Lower lobe of right lung (tissue), 2 donors: Measurements from ENCODE around the gene SLC16A5. TPM values are rescaled to one million over a fixed set of nuclear protein-coding genes. Genes with fewer than 3 reads are reported as not detected.

Experiments
- ATAC-seq, 2 donors: fragments of 200-7000 bp; cut with Tn5 transposase; one replicate each; pipeline ENCODE4 v1.9.1; 2020 to 2022; ENCODE audit warnings: mild to moderate bottlenecking in 2 of 2, moderate library complexity in 2 of 2
- DNase-seq: peaks from one replicate; pipeline ENCODE4 v3.0.0-alpha.2; 2020
- H3K27ac ChIP-seq: fragments of 200-600 bp; one replicate; pipeline ENCODE4 v1.8.0; 2022
- H3K27me3 ChIP-seq: fragments of 200-600 bp; one replicate; pipeline ENCODE4 v1.8.0; 2022; ENCODE audit warnings: low read depth
- H3K36me3 ChIP-seq: fragments of 200-600 bp; one replicate; pipeline ENCODE4 v1.8.0; 2022; ENCODE audit warnings: mild to moderate bottlenecking
- H3K4me1 ChIP-seq: fragments of 200-600 bp; one replicate; pipeline ENCODE4 v1.8.0; 2022
- H3K4me3 ChIP-seq: fragments of 200-600 bp; one replicate; pipeline ENCODE4 v1.8.0; 2022; ENCODE audit warnings: mild to moderate bottlenecking
- H3K9me3 ChIP-seq: fragments of 200-600 bp; one replicate; pipeline ENCODE4 v1.8.0; 2022
- intact Hi-C: fragments of 100-400 bp; cut with DNase I; formaldehyde crosslinking; loops from one replicate; pipeline ENCODE4 v1.11.0; 2022
- total RNA-seq: library from RNA; stranded (reverse); fragmentation: NEBNext Ultra II Directional; extraction: Animal tissue kit (Norgen Biotek cat#: 25700); gene quantifications from one replicate; pipeline ENCODE4 v1.2.1, GENCODE V29; 2021
- TF ChIP-seq, protein P1 (sequence below): fragments of 200-600 bp; IDR thresholded peaks from one replicate; pipeline ENCODE4 v1.8.0; 2022; ENCODE audit warnings: antibody characterized with exemption, mild to moderate bottlenecking
- donor health status: DM: no; HTN: yes; CAD: no; lungs with severe emphysema.

Gene SLC16A5
- total RNA-seq, 1 donor from 2014 or later: 32.3 TPM

DNA sequence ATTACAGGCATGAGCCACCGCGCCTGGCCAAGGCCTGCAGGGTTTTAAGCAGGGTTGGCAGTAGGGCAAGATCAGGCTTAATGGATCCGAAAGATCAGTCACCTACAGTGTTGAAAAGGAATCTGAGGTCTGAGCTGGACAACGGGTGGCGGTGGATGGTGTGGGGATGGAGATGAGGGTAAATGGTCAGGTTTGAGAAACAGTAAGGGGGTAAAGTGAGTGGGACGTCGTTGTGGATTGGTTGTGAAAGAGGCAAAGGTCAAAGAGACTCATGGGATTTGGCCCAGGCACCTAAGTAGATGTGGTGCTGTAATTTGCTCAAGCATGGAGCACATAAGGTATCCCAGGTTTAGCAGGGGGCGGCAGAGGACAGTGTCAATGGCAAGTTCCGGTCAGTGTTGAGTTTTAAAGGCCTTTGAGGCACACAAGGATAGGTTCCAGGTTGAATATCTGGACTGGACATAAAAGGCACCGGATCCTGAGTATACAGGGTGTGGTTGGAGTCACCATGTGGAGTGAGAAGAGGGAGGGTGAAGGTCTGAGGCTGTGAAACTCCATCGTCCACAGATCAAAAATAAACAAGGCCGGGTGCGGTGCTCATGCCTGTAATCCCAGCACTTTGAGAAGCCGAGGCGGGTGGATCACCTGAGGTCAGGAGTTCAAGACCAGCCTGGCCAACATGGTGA lies 1.1 kb upstream of the SLC16A5 start:
- Histone ChIP-seq H3K4me1 (peaks cover 60% of the 10 kb centered on the region), H3K27ac (peak overlapping the region; percentile 96), H3K36me3 (no peaks in the 10 kb centered on the region), H3K9me3 (no peaks in the 10 kb centered on the region), H3K27me3 (no peaks in the 10 kb centered on the region), H3K4me3 (peak overlapping the region; percentile 74)
- DNase-seq: no peak
- TF ChIP-seq, protein P1, sequence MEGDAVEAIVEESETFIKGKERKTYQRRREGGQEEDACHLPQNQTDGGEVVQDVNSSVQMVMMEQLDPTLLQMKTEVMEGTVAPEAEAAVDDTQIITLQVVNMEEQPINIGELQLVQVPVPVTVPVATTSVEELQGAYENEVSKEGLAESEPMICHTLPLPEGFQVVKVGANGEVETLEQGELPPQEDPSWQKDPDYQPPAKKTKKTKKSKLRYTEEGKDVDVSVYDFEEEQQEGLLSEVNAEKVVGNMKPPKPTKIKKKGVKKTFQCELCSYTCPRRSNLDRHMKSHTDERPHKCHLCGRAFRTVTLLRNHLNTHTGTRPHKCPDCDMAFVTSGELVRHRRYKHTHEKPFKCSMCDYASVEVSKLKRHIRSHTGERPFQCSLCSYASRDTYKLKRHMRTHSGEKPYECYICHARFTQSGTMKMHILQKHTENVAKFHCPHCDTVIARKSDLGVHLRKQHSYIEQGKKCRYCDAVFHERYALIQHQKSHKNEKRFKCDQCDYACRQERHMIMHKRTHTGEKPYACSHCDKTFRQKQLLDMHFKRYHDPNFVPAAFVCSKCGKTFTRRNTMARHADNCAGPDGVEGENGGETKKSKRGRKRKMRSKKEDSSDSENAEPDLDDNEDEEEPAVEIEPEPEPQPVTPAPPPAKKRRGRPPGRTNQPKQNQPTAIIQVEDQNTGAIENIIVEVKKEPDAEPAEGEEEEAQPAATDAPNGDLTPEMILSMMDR: no peak
- intact Hi-C loops: no loop called here
- no peak for ATAC-seq

DNA sequence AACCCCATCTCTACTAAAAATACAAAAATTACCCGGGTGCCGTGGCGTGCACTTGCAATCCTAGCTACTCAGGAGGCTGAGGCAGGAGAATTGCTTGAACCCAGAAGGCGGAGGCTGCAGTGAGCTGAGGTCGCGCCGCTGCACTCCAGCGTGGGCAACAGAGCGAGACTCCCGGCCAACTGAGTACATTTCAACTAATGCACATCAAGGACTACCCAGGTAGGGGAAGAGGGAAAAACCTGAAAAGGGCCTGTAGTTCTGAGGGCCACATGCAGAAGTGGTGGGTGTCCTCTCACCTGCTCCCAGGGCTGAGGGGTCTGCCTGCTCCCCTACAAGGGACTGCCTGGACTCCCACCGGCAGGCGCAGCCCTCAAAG lies 584 bp upstream of the SLC16A5 start:
- peaks cover 66% of the 10 kb centered on the region for H3K4me1 ChIP-seq
- peak in 1 of 2 donors; percentile 0 for ATAC-seq
- TF ChIP-seq, protein P1: no peak
- H3K27me3 ChIP-seq: no peaks in the 10 kb centered on the region
- H3K4me3 ChIP-seq: peak overlapping the region; percentile 74
- intact Hi-C loops: no loop called here
- no peaks in the 10 kb centered on the region for H3K9me3 ChIP-seq
- no peak for DNase-seq
- peak overlapping the region; percentile 96 for H3K27ac ChIP-seq
- no peaks in the 10 kb centered on the region for H3K36me3 ChIP-seq

DNA sequence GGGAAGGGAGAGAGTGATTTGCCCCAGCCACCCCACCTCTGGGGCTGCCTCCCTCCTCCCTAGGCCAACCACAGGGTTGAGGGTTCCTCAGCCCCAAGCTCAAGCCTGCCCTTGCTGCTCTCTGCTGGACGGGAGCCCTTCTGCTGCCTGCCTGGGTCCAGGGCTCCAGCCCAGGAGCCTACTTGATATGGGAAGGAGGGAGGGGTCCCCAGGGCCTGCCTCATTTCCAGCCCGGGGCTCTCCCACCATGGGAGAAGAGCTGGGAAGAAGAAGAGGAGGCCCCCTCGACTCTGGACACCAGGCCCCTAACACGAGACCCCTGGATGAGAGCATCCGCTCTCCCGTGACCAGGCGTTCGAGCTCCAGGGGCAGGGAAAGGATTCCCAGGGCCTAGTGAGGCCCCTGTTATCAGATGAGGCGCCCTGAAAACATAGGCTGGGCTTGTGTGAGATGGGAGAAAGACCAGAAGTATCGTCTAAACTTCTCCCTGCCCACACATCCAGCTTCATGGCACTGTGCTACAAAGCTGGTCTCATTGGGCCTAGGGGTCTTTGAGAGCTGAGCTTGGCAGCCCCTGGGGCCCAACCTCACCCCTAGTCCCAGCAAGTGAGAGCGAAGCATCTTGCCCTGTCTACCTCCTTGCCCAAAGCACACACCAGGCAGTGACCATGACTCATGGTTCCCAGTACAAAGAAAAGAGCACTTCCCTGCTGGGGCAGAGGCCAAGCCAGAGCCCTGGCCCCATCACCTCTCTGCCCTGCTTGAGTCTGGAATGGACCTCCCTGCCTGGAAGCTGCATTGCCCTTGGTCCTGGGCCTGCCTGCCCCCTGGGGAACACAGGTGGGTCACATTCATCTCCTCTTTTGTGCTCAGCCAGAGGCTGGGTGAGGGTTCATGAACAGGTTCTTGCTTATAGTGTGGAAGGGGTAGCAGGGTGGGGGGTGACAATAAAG lies 987 bp downstream of the SLC16A5 start:
- DNase-seq (no peak), ATAC-seq (peak; percentile 39 to 64)
- Histone ChIP-seq H3K9me3 (no peaks in the 10 kb centered on the region), H3K36me3 (no peaks in the 10 kb centered on the region), H3K4me3 (peak overlapping the region; percentile 74), H3K27me3 (no peaks in the 10 kb centered on the region), H3K27ac (peak overlapping the region; percentile 96), H3K4me1 (peaks cover 75% of the 10 kb centered on the region)
- TF ChIP-seq, protein P1: no peak
- intact Hi-C loops: no loop called here

DNA sequence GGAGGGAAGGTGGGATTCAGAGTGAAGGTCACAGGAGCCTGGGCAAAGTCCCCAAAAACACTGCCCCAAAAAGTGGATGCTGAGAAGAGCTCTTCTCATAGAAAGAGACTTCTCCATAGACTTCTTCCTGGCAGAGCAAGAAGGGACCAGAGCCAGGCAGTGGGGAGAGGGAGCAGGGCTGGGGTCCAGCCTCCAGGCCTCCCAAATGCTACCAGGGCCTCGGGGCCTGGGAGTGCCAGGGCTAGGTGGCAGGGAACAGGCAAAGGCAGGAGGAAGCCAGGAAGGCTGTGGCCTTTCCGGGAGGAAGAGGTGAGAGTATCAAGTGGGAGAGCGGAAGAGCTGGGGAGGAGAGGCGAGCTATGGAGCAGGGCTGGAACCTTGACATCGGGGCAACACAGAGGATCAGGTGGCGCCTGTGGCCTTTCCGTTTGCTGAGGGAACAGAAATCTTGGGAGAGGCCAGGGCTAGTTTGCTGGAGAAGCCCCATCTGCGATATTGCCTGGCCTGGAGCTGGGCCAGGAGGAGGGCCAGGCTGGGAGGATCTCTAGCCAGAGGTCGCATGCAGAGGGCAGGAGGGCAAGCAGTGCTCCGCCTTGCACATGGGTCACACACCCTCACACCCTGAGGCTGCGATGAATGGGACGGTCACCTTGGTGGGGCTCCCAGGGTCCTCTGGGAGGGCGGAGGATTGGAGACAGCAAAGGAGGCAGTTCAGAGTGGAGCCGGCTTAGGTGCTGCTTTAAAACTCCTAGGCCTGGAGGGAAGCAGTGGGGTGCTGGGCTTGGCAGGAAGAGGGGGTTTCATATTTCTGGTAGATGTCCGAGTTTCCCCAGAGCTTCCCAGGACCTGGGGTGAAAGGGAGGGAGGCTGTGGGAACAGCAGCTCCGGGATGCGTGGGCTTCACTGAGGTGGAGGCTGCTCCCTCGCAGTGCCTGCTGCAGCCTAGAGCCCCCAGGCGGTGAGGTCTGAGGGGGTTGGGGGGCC lies 3.4 kb downstream of the SLC16A5 start:
- H3K27ac ChIP-seq: peak overlapping the region; percentile 76
- intact Hi-C loops: no loop called here
- H3K9me3 ChIP-seq: no peaks in the 10 kb centered on the region
- H3K4me3 ChIP-seq: peak overlapping the region; percentile 30
- TF ChIP-seq, protein P1: no peak
- no peaks in the 10 kb centered on the region for H3K27me3 ChIP-seq
- ATAC-seq (no peak), DNase-seq (no peak)
- peaks cover 87% of the 10 kb centered on the region for H3K4me1 ChIP-seq
- peaks cover 5% of the 10 kb centered on the region for H3K36me3 ChIP-seq

DNA sequence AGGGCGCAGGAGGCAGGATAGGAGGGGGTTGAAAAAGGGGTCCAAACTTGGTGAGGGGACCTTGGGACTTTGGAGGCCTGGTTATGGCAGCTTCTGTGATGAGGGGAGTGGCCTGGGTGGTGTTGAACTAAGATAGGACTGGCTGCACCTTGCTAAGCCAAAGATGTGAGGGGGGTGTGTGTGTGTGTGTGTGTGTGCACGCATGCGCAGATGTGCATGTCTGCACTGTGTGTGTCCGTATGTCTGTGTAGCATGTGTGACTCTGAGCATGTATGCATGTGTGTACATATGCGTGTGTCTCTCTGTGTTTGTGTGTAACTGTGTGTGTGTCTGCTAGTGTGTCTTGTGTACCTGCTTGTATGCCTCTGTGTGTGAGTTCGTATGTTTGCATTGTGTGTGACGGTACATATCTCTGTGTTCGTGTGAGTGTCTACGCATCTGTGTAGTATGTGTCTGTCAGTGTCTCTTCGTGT lies 4.1 kb downstream of the SLC16A5 start:
- TF ChIP-seq, protein P1: no peak
- intact Hi-C loops: no loop called here
- peaks cover 85% of the 10 kb centered on the region for H3K4me1 ChIP-seq
- H3K27me3 ChIP-seq: no peaks in the 10 kb centered on the region
- no peak for ATAC-seq
- peaks cover 5% of the 10 kb centered on the region for H3K36me3 ChIP-seq
- peak overlapping the region; percentile 76 for H3K27ac ChIP-seq
- no peak for DNase-seq
- H3K9me3 ChIP-seq: no peaks in the 10 kb centered on the region
- H3K4me3 ChIP-seq: peak overlapping the region; percentile 30
